ENCODE results near the gene LPP.

DNA sequence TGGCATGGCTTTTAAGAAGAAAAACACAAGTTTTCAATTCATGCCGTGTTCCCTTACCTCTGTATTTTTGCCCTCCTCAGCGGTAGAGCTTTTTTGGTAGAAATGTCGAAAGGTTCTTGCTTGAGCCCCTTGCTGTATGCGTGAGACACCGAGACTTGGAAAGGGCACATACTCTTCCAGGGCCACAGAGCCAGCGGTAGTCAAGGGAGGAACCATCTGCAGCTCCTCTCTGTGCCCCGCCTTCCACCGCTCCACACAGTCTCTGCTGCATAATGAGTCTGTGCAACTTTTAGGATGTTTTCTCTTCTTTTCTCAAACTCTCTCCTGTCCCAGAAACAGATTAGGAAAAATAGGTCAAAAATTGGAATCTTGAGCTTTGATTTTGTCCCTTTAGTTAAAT is 77.5 kb downstream of the LPP start:
- TF ChIP-seq, protein P1, sequence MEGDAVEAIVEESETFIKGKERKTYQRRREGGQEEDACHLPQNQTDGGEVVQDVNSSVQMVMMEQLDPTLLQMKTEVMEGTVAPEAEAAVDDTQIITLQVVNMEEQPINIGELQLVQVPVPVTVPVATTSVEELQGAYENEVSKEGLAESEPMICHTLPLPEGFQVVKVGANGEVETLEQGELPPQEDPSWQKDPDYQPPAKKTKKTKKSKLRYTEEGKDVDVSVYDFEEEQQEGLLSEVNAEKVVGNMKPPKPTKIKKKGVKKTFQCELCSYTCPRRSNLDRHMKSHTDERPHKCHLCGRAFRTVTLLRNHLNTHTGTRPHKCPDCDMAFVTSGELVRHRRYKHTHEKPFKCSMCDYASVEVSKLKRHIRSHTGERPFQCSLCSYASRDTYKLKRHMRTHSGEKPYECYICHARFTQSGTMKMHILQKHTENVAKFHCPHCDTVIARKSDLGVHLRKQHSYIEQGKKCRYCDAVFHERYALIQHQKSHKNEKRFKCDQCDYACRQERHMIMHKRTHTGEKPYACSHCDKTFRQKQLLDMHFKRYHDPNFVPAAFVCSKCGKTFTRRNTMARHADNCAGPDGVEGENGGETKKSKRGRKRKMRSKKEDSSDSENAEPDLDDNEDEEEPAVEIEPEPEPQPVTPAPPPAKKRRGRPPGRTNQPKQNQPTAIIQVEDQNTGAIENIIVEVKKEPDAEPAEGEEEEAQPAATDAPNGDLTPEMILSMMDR (IDR thresholded peaks at IDR 0.05) = no peak
- TF ChIP-seq POLR2A (IDR thresholded peaks at IDR 0.05) (no peak), POLR2AphosphoS5 (IDR thresholded peaks at IDR 0.05) (no peak)
